Loucy (cell line): ENCODE data around the gene PNLIPRP1.

ENCODE experiments used
- H2AFZ ChIP-seq: fragments of 200-600 bp; sonication (generic); 2 replicates; pipeline ENCODE4 v1.6.0; 2016; ENCODE audit warnings: antibody characterized with exemption, mild to moderate bottlenecking, low read length, moderate library complexity
- H3F3A ChIP-seq: fragments of 200-600 bp; 2 replicates; pipeline ENCODE4 v1.6.0; 2016; ENCODE audit warnings: antibody characterized with exemption, low read depth, mild to moderate bottlenecking
- H3K27me3 ChIP-seq: fragments of 200-600 bp; sonication (generic); 2 replicates; pipeline ENCODE4 v1.6.1; 2014; ENCODE audit warnings: low read length, mild to moderate bottlenecking; ENCODE audit not compliant: insufficient read depth, poor library complexity, severe bottlenecking
- H3K36me3 ChIP-seq: fragments of 200-600 bp; sonication (generic); 2 replicates; pipeline ENCODE4 v1.6.1; 2016; ENCODE audit warnings: low read length; ENCODE audit not compliant: insufficient read depth
- H3K4me1 ChIP-seq: fragments of 200-600 bp; sonication (generic); 2 replicates; pipeline ENCODE4 v1.5.1; 2014; ENCODE audit warnings: low read length, mild to moderate bottlenecking; ENCODE audit not compliant: insufficient read depth, poor library complexity, severe bottlenecking
- H3K4me2 ChIP-seq: fragments of 200-600 bp; sonication (generic); 2 replicates; pipeline ENCODE4 v1.6.0; 2014; ENCODE audit warnings: antibody characterized with exemption, low read length, low read depth, mild to moderate bottlenecking; ENCODE audit not compliant: poor library complexity, severe bottlenecking
- H3K4me3 ChIP-seq: fragments of 200-600 bp; sonication (generic); 2 replicates; pipeline ENCODE4 v1.5.1; 2014; ENCODE audit warnings: low read length, mild to moderate bottlenecking, mixed read lengths; ENCODE audit not compliant: poor library complexity, severe bottlenecking
- H3K79me2 ChIP-seq: fragments of 200-600 bp; sonication (generic); 2 replicates; pipeline ENCODE4 v1.6.1; 2014; ENCODE audit warnings: low read length; ENCODE audit not compliant: insufficient read depth
- H3K9ac ChIP-seq: fragments of 200-600 bp; sonication (generic); 2 replicates; pipeline ENCODE4 v1.6.0; 2014; ENCODE audit warnings: mild to moderate bottlenecking, low read depth, low read length, moderate library complexity; ENCODE audit not compliant: poor library complexity, severe bottlenecking
- H3K9me2 ChIP-seq: fragments of 200-600 bp; sonication (generic); replicated peaks from 2 replicates; pipeline ENCODE4 v1.6.1; 2016; ENCODE audit warnings: low read depth, low read length, mixed read lengths
- H3K9me3 ChIP-seq: fragments of 200-600 bp; sonication (generic); 2 replicates; pipeline ENCODE4 v1.6.1; 2014; ENCODE audit warnings: mild to moderate bottlenecking, antibody characterized with exemption, low read length, low read depth; ENCODE audit not compliant: insufficient read depth
- H4K20me1 ChIP-seq: fragments of 200-600 bp; sonication (generic); 2 replicates; pipeline ENCODE4 v1.6.0; 2014; ENCODE audit warnings: antibody characterized with exemption, low read length, mild to moderate bottlenecking; ENCODE audit not compliant: insufficient read depth, poor library complexity, severe bottlenecking
- CTCF ChIP-seq: fragments of 200-600 bp; sonication (generic); conservative IDR thresholded peaks from 2 replicates; pipeline ENCODE4 v1.5.1; 2014; ENCODE audit warnings: mild to moderate bottlenecking, antibody characterized with exemption, low read length
- EZH2phosphoT487 ChIP-seq: fragments of 200-600 bp; IDR thresholded peaks from 2 replicates; pipeline ENCODE4 v1.6.1; 2018; ENCODE audit warnings: antibody characterized with exemption, mild to moderate bottlenecking, moderate library complexity, borderline replicate concordance

PNLIPRP1 gene

DNA sequence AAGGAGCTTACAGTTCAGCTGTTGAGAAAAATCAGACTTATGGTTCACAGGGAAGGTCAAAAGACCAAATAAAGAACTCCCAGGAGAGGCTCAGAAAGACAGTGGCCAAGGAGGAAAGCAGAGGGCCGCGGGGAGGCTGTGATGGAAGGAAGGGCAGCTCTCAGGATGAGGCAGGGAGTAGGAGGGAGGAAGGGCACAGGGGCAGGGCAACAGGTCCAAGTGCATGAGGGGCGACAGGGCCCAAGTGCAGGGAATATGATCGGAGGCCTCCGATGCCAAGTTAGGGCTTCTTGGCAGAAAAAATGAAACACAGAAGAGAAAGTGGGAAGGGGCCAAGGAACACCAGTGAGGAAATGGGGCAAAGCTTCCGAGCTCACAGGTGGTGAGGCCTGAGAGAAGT lies 16.6 kb downstream of the PNLIPRP1 start:
- H3K4me1 ChIP-seq: no peaks in the 10 kb centered on the region
- H3K4me2 ChIP-seq: no peak overlapping the region
- no peak overlapping the region for H3K4me3 ChIP-seq
- no peaks in the 10 kb centered on the region for H3K9me2 ChIP-seq
- H3K27me3 ChIP-seq: no peaks in the 10 kb centered on the region
- H3K36me3 ChIP-seq: no peaks in the 10 kb centered on the region
- no peaks in the 10 kb centered on the region for H3K9me3 ChIP-seq
- no peak overlapping the region for H2AFZ ChIP-seq
- no peak for TF ChIP-seq CTCF
- no peak for TF ChIP-seq EZH2phosphoT487
- no peaks in the 10 kb centered on the region for H3F3A ChIP-seq
- H3K79me2 ChIP-seq: no peaks in the 10 kb centered on the region
- H3K9ac ChIP-seq: no peak overlapping the region
- H4K20me1 ChIP-seq: no peaks in the 10 kb centered on the region

DNA sequence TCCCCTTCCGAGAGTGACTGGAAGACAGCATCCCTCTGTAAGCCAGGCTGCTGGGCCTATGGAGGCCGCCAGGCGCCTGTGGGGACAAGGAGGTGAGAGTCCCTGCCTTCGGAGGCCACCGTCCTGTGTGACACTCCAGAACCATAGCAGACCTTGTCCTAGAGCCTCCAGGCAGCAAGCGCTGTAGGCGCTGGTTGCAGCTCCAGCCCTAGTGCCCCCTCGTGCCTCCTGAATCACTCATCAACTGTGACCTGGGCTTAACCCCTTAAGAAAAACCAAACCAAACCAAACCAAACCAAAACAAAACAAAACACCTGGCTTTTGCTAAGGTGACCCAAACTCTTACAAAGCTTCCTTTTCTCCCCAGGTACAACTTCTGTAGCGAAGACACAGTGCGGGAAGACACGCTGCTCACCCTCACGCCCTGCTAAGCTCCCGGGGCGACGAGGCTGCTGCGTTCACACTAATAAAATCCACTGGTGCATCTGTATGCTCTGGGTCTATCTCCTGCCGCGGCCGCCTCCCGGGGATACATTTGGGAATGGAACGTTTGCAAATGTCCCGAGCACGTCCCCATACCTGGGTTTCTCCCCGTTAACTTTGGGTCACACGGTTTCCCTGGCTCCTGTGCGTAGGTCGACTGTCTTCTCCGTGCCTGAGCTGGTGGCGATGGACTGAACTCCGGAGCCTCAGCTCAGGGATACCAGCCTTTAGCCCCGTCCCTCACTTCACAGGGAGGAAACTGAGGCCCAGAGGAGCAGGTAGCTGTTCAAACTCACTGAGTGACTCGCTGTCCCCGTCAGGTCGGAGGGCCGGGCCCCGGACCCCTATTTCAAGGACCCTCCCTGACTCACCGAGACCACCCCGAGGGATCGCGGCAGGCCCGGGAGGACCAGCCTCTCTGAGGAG lies 18.2 kb downstream of the PNLIPRP1 start:
- TF ChIP-seq EZH2phosphoT487 (no peak), CTCF (no peak)
- Histone ChIP-seq H4K20me1 (no peaks in the 10 kb centered on the region), H3K9ac (no peak overlapping the region), H3K36me3 (no peaks in the 10 kb centered on the region), H3K9me3 (no peaks in the 10 kb centered on the region), H3K79me2 (no peaks in the 10 kb centered on the region), H3K4me3 (no peak overlapping the region), H3K9me2 (no peaks in the 10 kb centered on the region), H3K4me2 (no peak overlapping the region), H2AFZ (no peak overlapping the region), H3K27me3 (no peaks in the 10 kb centered on the region), H3K4me1 (no peaks in the 10 kb centered on the region), H3F3A (no peaks in the 10 kb centered on the region)

GRCh38 chr10:116610443-116611152 lies 19.8 kb downstream of the PNLIPRP1 start:
- no peaks in the 10 kb centered on the region for H3K27me3 ChIP-seq
- H3K79me2 ChIP-seq: no peaks in the 10 kb centered on the region
- no peak overlapping the region for H3K4me3 ChIP-seq
- no peak overlapping the region for H2AFZ ChIP-seq
- no peaks in the 10 kb centered on the region for H3K9me3 ChIP-seq
- H3K9ac ChIP-seq: no peak overlapping the region
- no peaks in the 10 kb centered on the region for H3K9me2 ChIP-seq
- no peaks in the 10 kb centered on the region for H3K4me1 ChIP-seq
- no peaks in the 10 kb centered on the region for H4K20me1 ChIP-seq
- no peak overlapping the region for H3K4me2 ChIP-seq
- H3K36me3 ChIP-seq: no peaks in the 10 kb centered on the region
- no peak for TF ChIP-seq EZH2phosphoT487
- TF ChIP-seq CTCF: no peak
- H3F3A ChIP-seq: no peaks in the 10 kb centered on the region
